C4-2B (cell line): Measurements from ENCODE around the gene VPS13C.

Source experiments
- H3K27ac ChIP-seq: fragments of 450-650 bp; 2 replicates; pipeline ENCODE4 v1.5.1; 2017
- CTCF ChIP-seq: fragments of 450-650 bp; conservative IDR thresholded peaks from 2 replicates; pipeline ENCODE4 v1.5.1; 2017; ENCODE audit warnings: mild to moderate bottlenecking
- ZFX ChIP-seq: fragments of 450-650 bp; IDR thresholded peaks from 2 replicates; pipeline ENCODE4 v1.6.1; 2017

Gene VPS13C

GRCh38 chr15:62104401-62104800, 44.2 kb upstream of the VPS13C start:
- TF ChIP-seq CTCF (no peak), ZFX (no peak)
- no peak overlapping the region for H3K27ac ChIP-seq

- TF ChIP-seq ZFX (no peak), CTCF (no peak)
- H3K27ac ChIP-seq: no peak overlapping the region
Observed at GRCh38 chr15:62103431-62103830, 43.2 kb upstream of the VPS13C start.

GRCh38 chr15:62099094-62099601, 38.9 kb upstream of the VPS13C start:
- no peak overlapping the region for H3K27ac ChIP-seq
- TF ChIP-seq CTCF: no peak
- TF ChIP-seq ZFX: no peak

GRCh38 chr15:62094388-62094787, 34.1 kb upstream of the VPS13C start:
- no peak overlapping the region for H3K27ac ChIP-seq
- no peak for TF ChIP-seq ZFX
- no peak for TF ChIP-seq CTCF

- TF ChIP-seq CTCF (no peak), ZFX (no peak)
- no peak overlapping the region for H3K27ac ChIP-seq
Observed at GRCh38 chr15:62093809-62094208, 33.6 kb upstream of the VPS13C start.

- TF ChIP-seq ZFX (no peak), CTCF (no peak)
- no peak overlapping the region for H3K27ac ChIP-seq
Observed at GRCh38 chr15:62090988-62091387, 30.7 kb upstream of the VPS13C start.

GRCh38 chr15:62089616-62090015, 29.4 kb upstream of the VPS13C start:
- H3K27ac ChIP-seq: no peak overlapping the region
- TF ChIP-seq CTCF (no peak), ZFX (no peak)

- TF ChIP-seq ZFX (no peak), CTCF (no peak)
- H3K27ac ChIP-seq: no peak overlapping the region
Observed at GRCh38 chr15:62088353-62088693, 28.1 kb upstream of the VPS13C start.
